ENCODE data around the gene SAP30BP.
A peak's percentile ranks its signal among the peaks of the same experiment; 100 is the strongest.

SAP30BP gene

GRCh38 chr17:75654176-75654575 lies 13.0 kb upstream of the SAP30BP start:
- Mint-ChIP-seq H3K27ac (no peak overlapping the region), H3K9me3 (no peaks in the 10 kb centered on the region), H3K36me3 (peaks cover 10% of the 10 kb centered on the region), H3K4me3 (no peak overlapping the region), H3K4me1 (peaks cover 5% of the 10 kb centered on the region), H3K27me3 (no peaks in the 10 kb centered on the region)

GRCh38 chr17:75658237-75658636 lies 8.9 kb upstream of the SAP30BP start:
- no peaks in the 10 kb centered on the region for H3K27me3 Mint-ChIP-seq
- no peak overlapping the region for H3K27ac Mint-ChIP-seq
- H3K36me3 Mint-ChIP-seq = peaks cover 10% of the 10 kb centered on the region
- H3K9me3 Mint-ChIP-seq = no peaks in the 10 kb centered on the region
- H3K4me3 Mint-ChIP-seq = no peak overlapping the region
- H3K4me1 Mint-ChIP-seq = peaks cover 5% of the 10 kb centered on the region

GRCh38 chr17:75661531-75661930 lies 5.6 kb upstream of the SAP30BP start:
- Mint-ChIP-seq H3K4me1 (peaks cover 7% of the 10 kb centered on the region), H3K27me3 (no peaks in the 10 kb centered on the region), H3K9me3 (no peaks in the 10 kb centered on the region), H3K27ac (no peak overlapping the region), H3K36me3 (peaks cover 9% of the 10 kb centered on the region), H3K4me3 (no peak overlapping the region)

GRCh38 chr17:75662511-75662910 lies 4.6 kb upstream of the SAP30BP start:
- H3K9me3 Mint-ChIP-seq = no peaks in the 10 kb centered on the region
- no peak overlapping the region for H3K4me3 Mint-ChIP-seq
- H3K4me1 Mint-ChIP-seq = peaks cover 7% of the 10 kb centered on the region
- H3K36me3 Mint-ChIP-seq = peaks cover 8% of the 10 kb centered on the region
- no peak overlapping the region for H3K27ac Mint-ChIP-seq
- no peaks in the 10 kb centered on the region for H3K27me3 Mint-ChIP-seq

GRCh38 chr17:75664099-75664549 lies 3.0 kb upstream of the SAP30BP start:
- Mint-ChIP-seq H3K9me3 (no peaks in the 10 kb centered on the region), H3K4me3 (no peak overlapping the region), H3K27ac (no peak overlapping the region), H3K36me3 (peaks cover 12% of the 10 kb centered on the region), H3K27me3 (no peaks in the 10 kb centered on the region), H3K4me1 (peaks cover 17% of the 10 kb centered on the region)

- Mint-ChIP-seq H3K4me3 (peak overlapping the region; percentile 8), H3K9me3 (no peaks in the 10 kb centered on the region), H3K27ac (peak overlapping the region; percentile 42), H3K27me3 (no peaks in the 10 kb centered on the region), H3K4me1 (peaks cover 24% of the 10 kb centered on the region), H3K36me3 (peaks cover 13% of the 10 kb centered on the region)
These were observed 1.2 kb upstream of the SAP30BP start for GRCh38 chr17:75665981-75666380.

- peaks cover 9% of the 10 kb centered on the region for H3K36me3 Mint-ChIP-seq
- peaks cover 30% of the 10 kb centered on the region for H3K4me1 Mint-ChIP-seq
- H3K4me3 Mint-ChIP-seq = no peak overlapping the region
- no peaks in the 10 kb centered on the region for H3K9me3 Mint-ChIP-seq
- H3K27ac Mint-ChIP-seq = no peak overlapping the region
- H3K27me3 Mint-ChIP-seq = no peaks in the 10 kb centered on the region
These were observed 687 bp downstream of the SAP30BP start for GRCh38 chr17:75667825-75668224.

- Mint-ChIP-seq H3K36me3 (peaks cover 9% of the 10 kb centered on the region), H3K4me1 (peaks cover 30% of the 10 kb centered on the region), H3K9me3 (no peaks in the 10 kb centered on the region), H3K27me3 (no peaks in the 10 kb centered on the region), H3K27ac (peak overlapping the region; percentile 48), H3K4me3 (no peak overlapping the region)
These were observed 1.4 kb downstream of the SAP30BP start for GRCh38 chr17:75668489-75668888.

GRCh38 chr17:75670868-75671267 lies 3.7 kb downstream of the SAP30BP start:
- no peak overlapping the region for H3K27ac Mint-ChIP-seq
- no peak overlapping the region for H3K4me3 Mint-ChIP-seq
- H3K9me3 Mint-ChIP-seq = no peaks in the 10 kb centered on the region
- H3K4me1 Mint-ChIP-seq = peaks cover 31% of the 10 kb centered on the region
- no peaks in the 10 kb centered on the region for H3K27me3 Mint-ChIP-seq
- peaks cover 7% of the 10 kb centered on the region for H3K36me3 Mint-ChIP-seq

- H3K4me1 Mint-ChIP-seq = peaks cover 26% of the 10 kb centered on the region
- peaks cover 7% of the 10 kb centered on the region for H3K36me3 Mint-ChIP-seq
- no peak overlapping the region for H3K27ac Mint-ChIP-seq
- H3K4me3 Mint-ChIP-seq = no peak overlapping the region
- no peaks in the 10 kb centered on the region for H3K9me3 Mint-ChIP-seq
- H3K27me3 Mint-ChIP-seq = no peaks in the 10 kb centered on the region
These were observed 4.9 kb downstream of the SAP30BP start for GRCh38 chr17:75672011-75672410.

- H3K36me3 Mint-ChIP-seq = peaks cover 5% of the 10 kb centered on the region
- no peak overlapping the region for H3K4me3 Mint-ChIP-seq
- no peaks in the 10 kb centered on the region for H3K27me3 Mint-ChIP-seq
- no peak overlapping the region for H3K27ac Mint-ChIP-seq
- peaks cover 22% of the 10 kb centered on the region for H3K4me1 Mint-ChIP-seq
- H3K9me3 Mint-ChIP-seq = no peaks in the 10 kb centered on the region
These were observed 6.3 kb downstream of the SAP30BP start for GRCh38 chr17:75673487-75673886.

GRCh38 chr17:75676461-75676860 lies 9.3 kb downstream of the SAP30BP start:
- Mint-ChIP-seq H3K36me3 (peaks cover 2% of the 10 kb centered on the region), H3K9me3 (no peaks in the 10 kb centered on the region), H3K4me1 (peaks cover 8% of the 10 kb centered on the region), H3K27ac (no peak overlapping the region), H3K27me3 (no peaks in the 10 kb centered on the region), H3K4me3 (no peak overlapping the region)

- H3K27ac Mint-ChIP-seq = no peak overlapping the region
- H3K4me1 Mint-ChIP-seq = peaks cover 21% of the 10 kb centered on the region
- peaks cover 1% of the 10 kb centered on the region for H3K36me3 Mint-ChIP-seq
- no peaks in the 10 kb centered on the region for H3K27me3 Mint-ChIP-seq
- H3K4me3 Mint-ChIP-seq = no peak overlapping the region
- no peaks in the 10 kb centered on the region for H3K9me3 Mint-ChIP-seq
These were observed 12.6 kb downstream of the SAP30BP start for GRCh38 chr17:75679706-75680211.

GRCh38 chr17:75680431-75680830 lies 13.3 kb downstream of the SAP30BP start:
- Mint-ChIP-seq H3K9me3 (no peaks in the 10 kb centered on the region), H3K36me3 (no peaks in the 10 kb centered on the region), H3K27me3 (no peaks in the 10 kb centered on the region), H3K4me1 (peaks cover 24% of the 10 kb centered on the region), H3K27ac (no peak overlapping the region), H3K4me3 (no peak overlapping the region)

GRCh38 chr17:75681289-75681688 lies 14.2 kb downstream of the SAP30BP start:
- no peaks in the 10 kb centered on the region for H3K36me3 Mint-ChIP-seq
- no peak overlapping the region for H3K27ac Mint-ChIP-seq
- H3K4me3 Mint-ChIP-seq = no peak overlapping the region
- H3K9me3 Mint-ChIP-seq = no peaks in the 10 kb centered on the region
- no peaks in the 10 kb centered on the region for H3K27me3 Mint-ChIP-seq
- H3K4me1 Mint-ChIP-seq = peaks cover 28% of the 10 kb centered on the region

- no peaks in the 10 kb centered on the region for H3K27me3 Mint-ChIP-seq
- peaks cover 40% of the 10 kb centered on the region for H3K4me1 Mint-ChIP-seq
- no peaks in the 10 kb centered on the region for H3K36me3 Mint-ChIP-seq
- H3K9me3 Mint-ChIP-seq = no peaks in the 10 kb centered on the region
- no peak overlapping the region for H3K4me3 Mint-ChIP-seq
- H3K27ac Mint-ChIP-seq = no peak overlapping the region
These were observed 16.4 kb downstream of the SAP30BP start for GRCh38 chr17:75683583-75683982.

GRCh38 chr17:75684249-75684648 lies 17.1 kb downstream of the SAP30BP start:
- Mint-ChIP-seq H3K27ac (no peak overlapping the region), H3K4me1 (peaks cover 47% of the 10 kb centered on the region), H3K4me3 (no peak overlapping the region), H3K36me3 (no peaks in the 10 kb centered on the region), H3K27me3 (no peaks in the 10 kb centered on the region), H3K9me3 (no peaks in the 10 kb centered on the region)
